ENCODE measurements around the gene INSRR. TPM values are rescaled to one million over a fixed set of nuclear protein-coding genes. Genes with fewer than 3 reads are reported as not detected.
A peak's percentile ranks its signal among the peaks of the same experiment; 100 is the strongest.

INSRR gene
- total and polyA plus RNA-seq, 2 of the 8 experiments (the other 6 are each of a cell fraction or from before 2014, with no cell fraction given) = 0.02 TPM; not detected in 1

DNA sequence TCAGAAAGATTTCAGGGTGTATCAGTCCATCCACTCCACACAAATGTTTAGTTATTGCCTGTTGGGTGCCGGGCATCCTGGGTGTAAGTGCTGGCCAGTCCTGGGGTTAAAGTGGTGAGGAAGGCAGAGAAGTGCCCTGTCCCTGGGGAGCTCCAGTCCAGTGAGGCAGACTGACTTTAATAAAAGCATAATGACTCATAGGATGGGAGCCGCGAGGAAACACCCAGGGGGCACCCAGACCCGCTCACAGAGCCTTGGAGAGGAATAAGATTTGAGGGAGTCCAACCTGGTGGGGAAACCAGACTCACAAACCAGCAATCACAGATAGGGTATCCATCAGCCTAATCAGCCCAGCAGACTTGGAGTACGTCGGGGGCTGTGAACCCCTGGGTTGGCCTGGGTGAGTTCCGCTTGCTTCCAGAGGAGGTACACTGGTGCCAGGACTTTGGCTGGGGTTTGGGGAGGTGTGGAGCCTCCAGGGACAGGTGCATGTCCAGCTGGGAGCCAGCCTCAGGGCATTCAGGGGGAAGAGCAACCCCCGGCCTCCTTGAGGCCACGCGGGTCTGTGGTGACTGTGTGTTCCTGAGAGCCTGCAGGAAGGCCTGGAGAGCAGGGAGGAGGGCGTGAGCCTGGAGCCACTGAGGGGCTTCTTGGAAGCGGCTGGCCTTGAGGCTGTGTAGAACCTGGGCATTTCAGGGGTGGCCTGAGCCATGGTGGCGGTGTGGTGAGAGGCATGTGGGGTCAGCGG lies 38.3 kb upstream of the INSRR start:
- Histone ChIP-seq H2BK15ac (ENCODE audit: low read length) (no peak overlapping the region), H2AK5ac (ENCODE audit: low read depth, low read length) (peak overlapping the region; percentile 39; the same call in 1 of the 2 replicates), H3K56ac (replicated peaks; ENCODE audit: insufficient read length, low read depth, low read length) (no peak overlapping the region), H3K9me3 (ENCODE audit: insufficient read depth in 2 of 2, low read depth in 1 of 2, low read length in 1 of 2) (no peaks in the 10 kb centered on the region), H3K4ac (replicated peaks; ENCODE audit: insufficient read length, low read depth, low read length) (no peak overlapping the region), H4K5ac (ENCODE audit: insufficient read length, low read depth, low read length) (no peak overlapping the region), H3K18ac (ENCODE audit: extremely low read depth, low read length) (no peak overlapping the region), H3K4me2 (ENCODE audit: insufficient read depth in 1 of 2, low read depth in 2 of 2, low read length in 2 of 2) (no peak overlapping the region), H3K79me2 (ENCODE audit: control insufficient read depth in 1 of 2, insufficient read depth in 2 of 2, low read length in 2 of 2) (no peaks in the 10 kb centered on the region), H4K20me1 (replicated peaks in 1 of 2; ENCODE audit: control insufficient read depth in 1 of 2, insufficient read depth in 2 of 2, low read length in 2 of 2) (no peaks in the 10 kb centered on the region), H3K79me1 (ENCODE audit: low read depth, low read length) (no peaks in the 10 kb centered on the region), H3K36me3 (ENCODE audit: control insufficient read depth in 2 of 4, insufficient read depth in 4 of 4, low read length in 3 of 4) (no peaks in the 10 kb centered on the region), H4K8ac (ENCODE audit: extremely low read depth, insufficient read depth, low read length) (no peak overlapping the region), H2BK120ac (replicated peaks; ENCODE audit: low read depth, low read length) (no peak overlapping the region), H3K27ac (ENCODE audit: low read depth, low read length) (no peak overlapping the region), H3K9ac (replicated peaks in 1 of 4; ENCODE audit: extremely low read depth in 1 of 4, low read depth in 3 of 4, low read length in 3 of 4) (no peak overlapping the region), H4K91ac (replicated peaks; ENCODE audit: insufficient read length, low read length) (no peak overlapping the region), H2AFZ (ENCODE audit: low read length) (no peak overlapping the region), H2BK12ac (ENCODE audit: low read depth, low read length) (0 out of 2 replicates have a peak overlapping the region, but pooled peaks have one; percentile 39), H2BK20ac (ENCODE audit: low read length) (no peak overlapping the region), H3K23me2 (ENCODE audit: low read depth, low read length) (no peaks in the 10 kb centered on the region; the same call in 1 of the 2 replicates), H3K14ac (ENCODE audit: insufficient read length) (no peak overlapping the region), H3K4me3 (ENCODE audit: extremely low read depth in 1 of 4, insufficient read depth in 2 of 4, low read depth in 3 of 4, low read length in 4 of 4) (no peak overlapping the region), H3K23ac (ENCODE audit: insufficient read length) (no peak overlapping the region), H3K4me1 (replicated peaks in 1 of 4; ENCODE audit: control insufficient read depth in 3 of 4, insufficient read depth in 4 of 4, low read length in 3 of 4) (peaks cover 0 to 10% (median 4%) of the 10 kb centered on the region in 4 experiments; a peak in 5 of 7 replicates), H3K27me3 (replicated peaks in 1 of 4; ENCODE audit: control insufficient read depth in 3 of 4, extremely low read depth in 1 of 4, insufficient read depth in 3 of 4, low read length in 3 of 4) (peaks cover 5 to 34% (median 29%) of the 10 kb centered on the region in 4 experiments), H2BK5ac (ENCODE audit: low read depth, low read length) (peak overlapping the region; percentile 16; the same call in 1 of the 2 replicates)
- no peak for FAIRE-seq
- 79% methylated on average over 14 of the region's 14 CpGs; no CpG with 5 or more reads in 1 of the 2 experiments for WGBS, 2 experiments (ENCODE audit: extremely low coverage in 1 of 2, insufficient coverage in 1 of 2, insufficient read length in 1 of 2, insufficient replicate concordance in 2 of 2, low coverage in 1 of 2, low lambda C conversion rate in 2 of 2, missing lambda C conversion rate in 1 of 2)
- TF ChIP-seq MAFK (IDR thresholded peaks at IDR 0.05; ENCODE audit: low read depth, low read length) = no peak
- TF ChIP-seq CEBPB (IDR thresholded peaks at IDR 0.05; ENCODE audit: low read depth, low read length) = no peak
- TF ChIP-seq TBP (IDR thresholded peaks at IDR 0.05; ENCODE audit: low read depth, low read length) = no peak
- TF ChIP-seq KDM5A (IDR thresholded peaks at IDR 0.05; ENCODE audit: low read length) = no peak
- TF ChIP-seq ASH2L (IDR thresholded peaks at IDR 0.05; ENCODE audit: low read length) = no peak
- TF ChIP-seq, protein P1, sequence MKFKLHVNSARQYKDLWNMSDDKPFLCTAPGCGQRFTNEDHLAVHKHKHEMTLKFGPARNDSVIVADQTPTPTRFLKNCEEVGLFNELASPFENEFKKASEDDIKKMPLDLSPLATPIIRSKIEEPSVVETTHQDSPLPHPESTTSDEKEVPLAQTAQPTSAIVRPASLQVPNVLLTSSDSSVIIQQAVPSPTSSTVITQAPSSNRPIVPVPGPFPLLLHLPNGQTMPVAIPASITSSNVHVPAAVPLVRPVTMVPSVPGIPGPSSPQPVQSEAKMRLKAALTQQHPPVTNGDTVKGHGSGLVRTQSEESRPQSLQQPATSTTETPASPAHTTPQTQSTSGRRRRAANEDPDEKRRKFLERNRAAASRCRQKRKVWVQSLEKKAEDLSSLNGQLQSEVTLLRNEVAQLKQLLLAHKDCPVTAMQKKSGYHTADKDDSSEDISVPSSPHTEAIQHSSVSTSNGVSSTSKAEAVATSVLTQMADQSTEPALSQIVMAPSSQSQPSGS (IDR thresholded peaks at IDR 0.05; ENCODE audit: low read length) = no peak
- no peak for TF ChIP-seq SIRT6 (IDR thresholded peaks at IDR 0.05; ENCODE audit: low read length)
- no peak for TF ChIP-seq POU5F1 (IDR thresholded peaks at IDR 0.05; ENCODE audit: low read depth, low read length)
- CTCF ChIA-PET (ENCODE audit: partially characterized antibody) = interaction anchor here (1.0 to 31.4 kb wide), 11 partner anchors 10 to 216 kb away, joined by 3 to 719 read pairs (median 4); partner anchors contain the start of genes INSRR, LRRC71 and NTRK1
- POLR2A ChIA-PET (ENCODE audit: partially characterized antibody) = interaction anchor here (1.3 to 2.8 kb wide), 2 partner anchors 10 to 169 kb away, joined by 3 to 10 read pairs; partner anchors contain the start of genes ISG20L2 and METTL25B
- no peak for DNase-seq (ENCODE audit: low read depth in 1 of 2, low spot score in 2 of 2)
